Chondrocyte (in vitro differentiated cells): Measurements from ENCODE around the gene ADD3. TPM values are rescaled to one million over a fixed set of nuclear protein-coding genes. Genes with fewer than 3 reads are reported as not detected.

Experiments
- DNase-seq: peaks from one replicate; pipeline ENCODE4 v3.0.0; 2021; ENCODE audit warnings: mixed read lengths, low spot score
- H3K27ac Mint-ChIP-seq: one replicate; pipeline ENCODE4 v1.8.0; 2021; ENCODE audit warnings: mild to moderate bottlenecking, moderate library complexity, mixed read lengths; ENCODE audit not compliant: unreplicated experiment
- H3K27me3 Mint-ChIP-seq: 2 replicates; pipeline ENCODE4 v1.8.0; 2021; ENCODE audit warnings: low read depth, mixed read lengths
- H3K36me3 Mint-ChIP-seq: 2 replicates; pipeline ENCODE4 v1.8.0; 2021; ENCODE audit warnings: low read depth, mixed read lengths
- H3K4me1 Mint-ChIP-seq: 2 replicates; pipeline ENCODE4 v1.8.0; 2021; ENCODE audit warnings: low read depth, mild to moderate bottlenecking, mixed read lengths
- H3K4me3 Mint-ChIP-seq: one replicate; pipeline ENCODE4 v1.8.0; 2021; ENCODE audit warnings: mild to moderate bottlenecking, moderate library complexity, mixed read lengths; ENCODE audit not compliant: unreplicated experiment
- H3K9me3 Mint-ChIP-seq: 2 replicates; pipeline ENCODE4 v1.8.0; 2021; ENCODE audit warnings: low read depth, mixed read lengths
- CTCF ChIP-seq: fragments of 200-600 bp; sonication (generic); IDR thresholded peaks from 2 replicates; pipeline ENCODE4 v1.5.0; 2021; ENCODE audit warnings: antibody characterized with exemption, mild to moderate bottlenecking, moderate library complexity
- total RNA-seq: library from RNA; stranded (reverse); gene quantifications from 3 replicates; pipeline ENCODE4 v1.2.1, GENCODE V29; 2021

Gene ADD3
- total RNA-seq, 1 donor from 2014 or later, result 75.1 TPM

- Mint-ChIP-seq H3K27me3 (no peaks in the 10 kb centered on the region), H3K4me1 (no peaks in the 10 kb centered on the region), H3K4me3 (no peak overlapping the region), H3K27ac (no peak overlapping the region), H3K36me3 (no peaks in the 10 kb centered on the region), H3K9me3 (no peaks in the 10 kb centered on the region)
- no peak for TF ChIP-seq CTCF
- DNase-seq, result no peak
These were observed 140.2 kb downstream of the ADD3 start for GRCh38 chr10:110147961-110148360.

GRCh38 chr10:110149259-110149658 lies 141.5 kb downstream of the ADD3 start:
- no peak overlapping the region for H3K27ac Mint-ChIP-seq
- H3K4me3 Mint-ChIP-seq, result no peak overlapping the region
- no peak for DNase-seq
- H3K4me1 Mint-ChIP-seq, result no peaks in the 10 kb centered on the region
- H3K27me3 Mint-ChIP-seq, result peaks cover 4% of the 10 kb centered on the region
- no peaks in the 10 kb centered on the region for H3K9me3 Mint-ChIP-seq
- H3K36me3 Mint-ChIP-seq, result no peaks in the 10 kb centered on the region
- TF ChIP-seq CTCF, result no peak

- Mint-ChIP-seq H3K4me1 (no peaks in the 10 kb centered on the region), H3K9me3 (no peaks in the 10 kb centered on the region), H3K4me3 (no peak overlapping the region), H3K27ac (no peak overlapping the region), H3K36me3 (no peaks in the 10 kb centered on the region), H3K27me3 (peaks cover 4% of the 10 kb centered on the region)
- DNase-seq, result no peak
- no peak for TF ChIP-seq CTCF
These were observed 142.3 kb downstream of the ADD3 start for GRCh38 chr10:110150046-110150445.

- Mint-ChIP-seq H3K4me3 (no peak overlapping the region), H3K9me3 (no peaks in the 10 kb centered on the region), H3K27ac (no peak overlapping the region), H3K27me3 (peaks cover 4% of the 10 kb centered on the region), H3K36me3 (no peaks in the 10 kb centered on the region), H3K4me1 (no peaks in the 10 kb centered on the region)
- DNase-seq, result no peak
- TF ChIP-seq CTCF, result no peak
These were observed 143.2 kb downstream of the ADD3 start for GRCh38 chr10:110150981-110151380.

- Mint-ChIP-seq H3K27me3 (peaks cover 4% of the 10 kb centered on the region), H3K27ac (no peak overlapping the region), H3K4me1 (no peaks in the 10 kb centered on the region), H3K9me3 (no peaks in the 10 kb centered on the region), H3K4me3 (no peak overlapping the region), H3K36me3 (no peaks in the 10 kb centered on the region)
- no peak for DNase-seq
- no peak for TF ChIP-seq CTCF
These were observed 143.7 kb downstream of the ADD3 start for GRCh38 chr10:110151467-110151866.
